GM21786 (cell line): ENCODE measurements around the gene SLC38A8.

Experiments
- ATAC-seq: cut with Tn5 transposase; IDR thresholded peaks from one replicate; pipeline ENCODE4 v1.9.1; 2021; ENCODE audit not compliant: unreplicated experiment

Gene SLC38A8

GRCh38 chr16:84033251-84034195 is 9.1 kb downstream of the SLC38A8 start:
- ATAC-seq: no peak

GRCh38 chr16:84032458-84033178 is 10.0 kb downstream of the SLC38A8 start:
- no peak for ATAC-seq

- ATAC-seq: no peak
Measured at GRCh38 chr16:84031556-84031955, 11.0 kb downstream of the SLC38A8 start.

- ATAC-seq: no peak
Measured at GRCh38 chr16:84029297-84030047, 13.1 kb downstream of the SLC38A8 start.

GRCh38 chr16:84027625-84028024 is 15.0 kb downstream of the SLC38A8 start:
- no peak for ATAC-seq

- no peak for ATAC-seq
Measured at GRCh38 chr16:84026606-84027005, 16.0 kb downstream of the SLC38A8 start.

- ATAC-seq: no peak
Measured at GRCh38 chr16:84024854-84025253, 17.7 kb downstream of the SLC38A8 start.

GRCh38 chr16:84022644-84023043 is 20.0 kb downstream of the SLC38A8 start:
- no peak for ATAC-seq

- no peak for ATAC-seq
Measured at GRCh38 chr16:84021488-84021887, 21.1 kb downstream of the SLC38A8 start.

- no peak for ATAC-seq
Measured at GRCh38 chr16:84020353-84020752, 22.2 kb downstream of the SLC38A8 start.

- no peak for ATAC-seq
Measured at GRCh38 chr16:84018710-84019109, 23.9 kb downstream of the SLC38A8 start.

- no peak for ATAC-seq
Measured at GRCh38 chr16:84016477-84016876, 26.1 kb downstream of the SLC38A8 start.

- no peak for ATAC-seq
Measured at GRCh38 chr16:84015399-84015798, 27.2 kb downstream of the SLC38A8 start.

GRCh38 chr16:84014570-84015327 is 27.8 kb downstream of the SLC38A8 start:
- no peak for ATAC-seq

GRCh38 chr16:84013787-84014569 is 28.6 kb downstream of the SLC38A8 start:
- peak; percentile 85 for ATAC-seq

GRCh38 chr16:84009282-84009681 is 33.3 kb downstream of the SLC38A8 start:
- ATAC-seq: no peak

GRCh38 chr16:84007965-84008364 is 34.6 kb downstream of the SLC38A8 start:
- ATAC-seq: no peak

GRCh38 chr16:84007520-84007919 is 35.1 kb downstream of the SLC38A8 start:
- no peak for ATAC-seq

- no peak for ATAC-seq
Measured at GRCh38 chr16:84005391-84005790, 37.2 kb downstream of the SLC38A8 start.

- no peak for ATAC-seq
Measured at GRCh38 chr16:84004442-84004841, 38.2 kb downstream of the SLC38A8 start.
